SK-N-MC (cell line): ENCODE measurements around the gene PLEKHD1.

Experiments used
- EZH2 ChIP-seq: fragments of 200-600 bp; sonication (generic); IDR thresholded peaks from one replicate; pipeline ENCODE4 v1.6.1; 2017; ENCODE audit warnings: antibody characterized with exemption
- FOXP2 ChIP-seq: optimal IDR thresholded peaks from 2 replicates; pipeline ENCODE3; 2011; ENCODE audit warnings: mild to moderate bottlenecking, moderate library complexity; ENCODE audit not compliant: insufficient read depth; ENCODE audit errors: extremely low read length, control extremely low read depth
- POLR2AphosphoS5 ChIP-seq: IDR thresholded peaks from 2 replicates; pipeline ENCODE4 v1.6.1; 2012; ENCODE audit warnings: mild to moderate bottlenecking, low read depth, low read length, borderline replicate concordance

GRCh38 chr14:69574263-69574953 lies 89.9 kb downstream of the PLEKHD1 start, which contains the start of gene CCDC177:
- TF ChIP-seq POLR2AphosphoS5 = no peak
- no peak for TF ChIP-seq EZH2
- TF ChIP-seq FOXP2 = no peak
